Esophagus squamous epithelium (tissue), 5 donors: ENCODE data around the gene MEF2C. TPM values are rescaled to one million over a fixed set of nuclear protein-coding genes. Genes with fewer than 3 reads are reported as not detected.

Source experiments
- DNase-seq: peaks from one replicate; lab custom pipeline; 2025; lab: John Stamatoyannopoulos, UW
- H3K27ac ChIP-seq, 4 donors: fragments of 200-600 bp; sonication (generic); one replicate each; pipeline ENCODE4 v1.5.1; 2016 to 2019; ENCODE audit warnings: mild to moderate bottlenecking in 1 of 4
- H3K27me3 ChIP-seq, 4 donors: fragments of 200-600 bp; sonication (generic); 1 replicate in 3 of 4; 2 replicates in 1 of 4; pipeline versions ENCODE4 v1.5.1 to v1.6.0; 2017 to 2021; ENCODE audit warnings: antibody characterized with exemption in 1 of 4
- H3K36me3 ChIP-seq, 3 donors: fragments of 200-600 bp; sonication (generic); one replicate each; pipeline ENCODE4 v1.5.1; 2016 to 2019
- H3K4me1 ChIP-seq, 3 donors: fragments of 200-600 bp; sonication (generic); one replicate each; pipeline ENCODE4 v1.5.1; 2017 to 2019
- H3K4me3 ChIP-seq, 4 donors: fragments of 200-600 bp; sonication (generic); 1 replicate in 3 of 4; 2 replicates in 1 of 4; pipeline ENCODE4 v1.5.1; 2016 to 2019; ENCODE audit warnings: mild to moderate bottlenecking in 2 of 4, moderate library complexity in 1 of 4
- H3K9me3 ChIP-seq, 3 donors: fragments of 200-600 bp; sonication (generic); one replicate each; pipeline ENCODE4 v1.5.1; 2016 to 2019
- POLR2A ChIP-seq, 4 donors: fragments of 450-650 bp; IDR thresholded peaks; one replicate each; pipeline ENCODE4 v1.6.1; 2017; ENCODE audit warnings: antibody characterized with exemption in 4 of 4, mild to moderate bottlenecking in 4 of 4, moderate library complexity in 3 of 4
- WGBS, 2 donors: methylation state at CpG; one replicate each; pipeline ENCODE4 v1.1.5; 2018; 5-methylcytosine and 5-hydroxymethylcytosine counted together
- intact Hi-C: fragments of 100-400 bp; cut with DNase I; formaldehyde crosslinking; loops from one replicate; pipeline ENCODE4 v1.15.0; 2022
- total RNA-seq, 4 donors: library from RNA; depleted of rRNA; stranded (reverse); fragments of >200 nt; gene quantifications; one replicate each; pipeline ENCODE4 v1.1.0, GENCODE V29; 2016
- TF ChIP-seq, protein P1 (sequence below), 6 experiments: fragments of 450-650 bp in 4 of 6; fragments of 200-600 bp in 2 of 6; sonication (generic) in 2 of 6; IDR thresholded peaks; one replicate each; pipeline ENCODE4 v1.5.1; 2016 to 2019; ENCODE audit warnings: antibody characterized with exemption in 6 of 6, mild to moderate bottlenecking in 4 of 6, moderate library complexity in 4 of 6
- donor health status: DM: yes; HTN: yes; CAD: no.

The MEF2C gene
- total RNA-seq, 4 donors from 2014 or later, result 3.1 to 17.5 (median 9.9) TPM

DNA sequence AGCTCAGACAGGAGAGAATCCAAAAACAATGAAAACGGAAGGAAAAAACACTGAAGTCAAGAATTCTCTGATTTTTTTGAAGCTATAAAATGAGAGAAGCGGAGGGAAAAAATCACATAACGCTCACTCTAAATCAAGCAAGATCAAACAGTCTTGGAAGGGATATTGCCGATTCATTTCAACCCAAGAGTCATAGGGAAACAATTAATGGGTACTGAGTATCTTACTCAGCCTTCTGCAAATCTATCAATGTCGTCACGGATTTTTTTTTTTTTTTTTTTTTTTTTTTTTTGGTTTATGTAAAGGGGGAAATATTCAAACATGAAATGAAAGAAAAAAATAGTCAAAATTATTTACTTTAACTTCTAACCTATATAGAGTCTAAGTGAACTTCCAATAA is 9.5 kb downstream of the MEF2C start:
- intact Hi-C loops, result no loop called here
- H3K27ac ChIP-seq, result peak overlapping the region in 2 of 4 donors; percentile 2 to 4
- no peaks in the 10 kb centered on the region for H3K9me3 ChIP-seq
- H3K36me3 ChIP-seq, result no peaks in the 10 kb centered on the region
- peaks cover 0 to 12% (median 0%) of the 10 kb centered on the region in 3 donors for H3K4me1 ChIP-seq
- WGBS, 2 donors, result 70 to 76% methylated on average over 6 of the region's 6 CpGs
- TF ChIP-seq POLR2A (IDR thresholded peaks at IDR 0.05), result no peak
- TF ChIP-seq, protein P1, sequence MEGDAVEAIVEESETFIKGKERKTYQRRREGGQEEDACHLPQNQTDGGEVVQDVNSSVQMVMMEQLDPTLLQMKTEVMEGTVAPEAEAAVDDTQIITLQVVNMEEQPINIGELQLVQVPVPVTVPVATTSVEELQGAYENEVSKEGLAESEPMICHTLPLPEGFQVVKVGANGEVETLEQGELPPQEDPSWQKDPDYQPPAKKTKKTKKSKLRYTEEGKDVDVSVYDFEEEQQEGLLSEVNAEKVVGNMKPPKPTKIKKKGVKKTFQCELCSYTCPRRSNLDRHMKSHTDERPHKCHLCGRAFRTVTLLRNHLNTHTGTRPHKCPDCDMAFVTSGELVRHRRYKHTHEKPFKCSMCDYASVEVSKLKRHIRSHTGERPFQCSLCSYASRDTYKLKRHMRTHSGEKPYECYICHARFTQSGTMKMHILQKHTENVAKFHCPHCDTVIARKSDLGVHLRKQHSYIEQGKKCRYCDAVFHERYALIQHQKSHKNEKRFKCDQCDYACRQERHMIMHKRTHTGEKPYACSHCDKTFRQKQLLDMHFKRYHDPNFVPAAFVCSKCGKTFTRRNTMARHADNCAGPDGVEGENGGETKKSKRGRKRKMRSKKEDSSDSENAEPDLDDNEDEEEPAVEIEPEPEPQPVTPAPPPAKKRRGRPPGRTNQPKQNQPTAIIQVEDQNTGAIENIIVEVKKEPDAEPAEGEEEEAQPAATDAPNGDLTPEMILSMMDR (IDR thresholded peaks at IDR 0.05), result no peak
- no peak for DNase-seq
- no peaks in the 10 kb centered on the region for H3K27me3 ChIP-seq
- peak overlapping the region in 1 of 4 donors; percentile 38 for H3K4me3 ChIP-seq

DNA sequence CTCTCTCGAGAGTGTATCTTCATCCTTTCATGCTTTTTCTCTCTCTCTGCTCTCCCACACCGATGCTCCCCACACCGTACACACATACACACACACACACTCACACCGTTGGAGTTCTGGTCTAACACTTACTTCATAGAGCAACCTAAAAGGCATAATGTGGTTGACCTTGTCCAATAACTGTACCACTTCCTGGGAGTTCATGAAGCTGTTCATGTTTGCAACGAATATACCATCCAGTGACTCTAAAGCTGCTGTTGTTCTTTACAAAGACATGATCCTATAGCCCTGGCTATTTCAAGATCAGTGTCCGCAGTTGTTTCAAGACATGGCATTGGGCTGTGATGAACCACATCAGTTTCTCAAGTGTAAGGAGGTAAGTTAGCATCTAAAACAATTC is 10.0 kb downstream of the MEF2C start:
- no peak for DNase-seq
- Histone ChIP-seq H3K36me3 (no peaks in the 10 kb centered on the region), H3K27ac (peak overlapping the region in 2 of 4 donors; percentile 2 to 4), H3K4me1 (peaks cover 0 to 12% (median 0%) of the 10 kb centered on the region in 3 donors), H3K4me3 (peak overlapping the region in 1 of 4 donors; percentile 38), H3K9me3 (no peaks in the 10 kb centered on the region), H3K27me3 (no peaks in the 10 kb centered on the region)
- intact Hi-C loops, result no loop called here
- WGBS, 2 donors, result 67 to 73% methylated on average over 6 of the region's 6 CpGs
- TF ChIP-seq POLR2A (IDR thresholded peaks at IDR 0.05), result no peak
- TF ChIP-seq, protein P1 (IDR thresholded peaks at IDR 0.05), result no peak

DNA sequence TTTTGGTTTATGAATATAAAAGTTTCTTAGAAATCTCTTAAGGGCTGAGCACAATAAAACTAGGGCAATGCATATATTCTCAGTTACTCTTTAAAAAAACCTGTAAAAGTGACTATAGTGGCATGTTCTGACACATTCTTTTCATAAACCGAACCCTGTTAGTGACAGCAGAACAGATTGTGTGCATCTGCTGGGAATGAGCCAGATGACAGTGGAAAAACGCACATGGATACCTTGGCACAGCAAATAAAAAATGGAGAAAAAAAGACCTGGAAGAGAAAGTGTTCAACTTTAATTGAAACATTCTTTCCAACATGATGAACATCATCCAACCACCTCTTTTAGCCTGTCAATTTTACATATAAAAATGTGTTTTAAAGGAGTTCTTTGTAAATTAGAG is 12.7 kb downstream of the MEF2C start:
- Histone ChIP-seq H3K27ac (no peak overlapping the region), H3K9me3 (no peaks in the 10 kb centered on the region), H3K4me3 (no peak overlapping the region), H3K4me1 (peaks cover 0 to 5% (median 0%) of the 10 kb centered on the region in 3 donors), H3K27me3 (no peaks in the 10 kb centered on the region), H3K36me3 (no peaks in the 10 kb centered on the region)
- TF ChIP-seq, protein P1 (IDR thresholded peaks at IDR 0.05), result no peak
- TF ChIP-seq POLR2A (IDR thresholded peaks at IDR 0.05), result no peak
- WGBS, 2 donors, result 25 to 34% methylated on average over 2 of the region's 2 CpGs
- DNase-seq, result no peak
- intact Hi-C loops, result no loop called here

DNA sequence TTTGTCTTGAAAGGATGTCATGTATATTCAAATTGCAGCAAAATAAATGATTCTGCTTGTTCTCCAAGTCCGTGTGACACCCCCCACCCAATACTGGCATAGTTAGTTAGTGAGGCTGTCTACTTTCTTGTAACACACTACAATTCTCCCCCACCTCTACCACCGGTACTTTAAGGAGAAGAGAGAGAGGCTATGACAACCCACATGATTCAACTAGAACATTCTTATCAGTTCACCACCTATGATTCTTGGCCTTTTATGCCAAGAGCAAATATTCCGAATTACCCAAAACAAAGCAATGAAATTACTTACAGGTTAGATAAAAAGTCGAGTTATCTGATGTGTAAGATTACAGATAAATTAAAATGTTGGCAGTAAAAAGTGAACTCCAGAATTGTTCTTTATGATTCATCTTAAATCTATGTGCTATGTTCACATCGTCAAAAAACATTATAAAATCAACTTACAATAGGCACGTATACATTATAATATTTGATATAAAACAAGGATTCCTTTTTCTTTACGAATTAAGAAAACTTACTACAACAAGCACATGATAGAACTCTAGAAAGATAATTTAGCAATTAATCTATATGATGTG is 14.4 kb downstream of the MEF2C start:
- H3K36me3 ChIP-seq, result no peaks in the 10 kb centered on the region
- H3K4me1 ChIP-seq, result peaks cover 0 to 5% (median 0%) of the 10 kb centered on the region in 3 donors
- TF ChIP-seq, protein P1 (IDR thresholded peaks at IDR 0.05), result no peak
- no peak for TF ChIP-seq POLR2A (IDR thresholded peaks at IDR 0.05)
- intact Hi-C loops, result no loop called here
- no peak for DNase-seq
- H3K9me3 ChIP-seq, result no peaks in the 10 kb centered on the region
- WGBS, 2 donors, result 77 to 78% methylated on average over 7 of the region's 7 CpGs
- no peak overlapping the region for H3K27ac ChIP-seq
- no peak overlapping the region for H3K4me3 ChIP-seq
- no peaks in the 10 kb centered on the region for H3K27me3 ChIP-seq

DNA sequence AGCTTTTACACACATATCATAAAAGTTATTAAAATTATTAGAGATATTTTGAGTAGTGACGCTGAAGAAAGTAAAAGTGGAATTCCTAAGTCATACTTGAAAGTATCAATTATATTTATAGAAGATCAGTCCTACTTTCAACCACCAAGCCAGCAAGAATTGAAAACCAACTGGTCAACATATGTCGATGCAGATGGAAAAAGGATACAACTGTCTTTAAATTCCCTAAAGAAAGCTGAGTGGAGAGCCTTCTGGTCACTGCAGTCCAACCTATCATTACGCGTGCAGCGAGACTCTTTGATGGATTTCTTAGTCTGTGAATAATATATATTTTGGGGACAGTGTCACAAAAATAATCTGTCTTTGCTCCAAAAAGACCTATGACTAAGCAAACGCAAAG is 15.3 kb downstream of the MEF2C start:
- no peak for DNase-seq
- 86 to 89% methylated on average over 6 of the region's 6 CpGs for WGBS, 2 donors
- Histone ChIP-seq H3K27me3 (no peaks in the 10 kb centered on the region), H3K4me1 (peaks cover 0 to 5% (median 0%) of the 10 kb centered on the region in 3 donors), H3K9me3 (no peaks in the 10 kb centered on the region), H3K36me3 (no peaks in the 10 kb centered on the region), H3K4me3 (no peak overlapping the region), H3K27ac (no peak overlapping the region)
- TF ChIP-seq, protein P1 (IDR thresholded peaks at IDR 0.05), result no peak
- TF ChIP-seq POLR2A (IDR thresholded peaks at IDR 0.05), result no peak
- intact Hi-C loops, result no loop called here
